Prostate gland (tissue), 2 donors: ENCODE results near the gene APPL2. TPM values are rescaled to one million over a fixed set of nuclear protein-coding genes. Genes with fewer than 3 reads are reported as not detected.
A peak's percentile ranks its signal among the peaks of the same experiment; 100 is the strongest.

Source experiments
- DNase-seq: peaks from one replicate; pipeline ENCODE4 v3.0.0-alpha.2; 2019; ENCODE audit warnings: low spot score
- H3K27ac ChIP-seq, 2 donors: fragments of 200-600 bp; sonication (generic); 2 replicates each; pipeline ENCODE4 v1.5.1; 2017 to 2019
- H3K27me3 ChIP-seq: fragments of 200-600 bp; sonication (generic); replicated peaks from 2 replicates; pipeline ENCODE4 v1.5.1; 2019; ENCODE audit not compliant: insufficient read depth
- H3K36me3 ChIP-seq, 2 donors: fragments of 200-600 bp; sonication (generic); 1 replicate in 1 of 2; 2 replicates in 1 of 2; pipeline versions ENCODE4 v1.5.1 to v1.8.1; 2017 to 2019
- H3K4me1 ChIP-seq: fragments of 200-600 bp; sonication (generic); replicated peaks from 2 replicates; pipeline ENCODE4 v1.5.1; 2019
- H3K4me3 ChIP-seq, 2 donors: fragments of 200-600 bp; sonication (generic); 2 replicates each; pipeline ENCODE4 v1.5.1; 2017 to 2019
- H3K9me3 ChIP-seq: fragments of 200-600 bp; sonication (generic); 2 replicates; pipeline ENCODE4 v1.5.1; 2017
- POLR2A ChIP-seq: fragments of 450-650 bp; IDR thresholded peaks from one replicate; pipeline ENCODE4 v1.6.1; 2016; ENCODE audit warnings: antibody characterized with exemption, mild to moderate bottlenecking
- POLR2AphosphoS5 ChIP-seq: sonication (generic); formaldehyde crosslinking; IDR thresholded peaks from one replicate; pipeline ENCODE4 v1.6.1; 2017; ENCODE audit warnings: antibody characterized with exemption
- WGBS: methylation state at CpG from one replicate; pipeline ENCODE4 v1.1.5; 2018; 5-methylcytosine and 5-hydroxymethylcytosine counted together
- intact Hi-C: fragments of 100-400 bp; cut with DNase I; formaldehyde crosslinking; loops from one replicate; pipeline ENCODE4 v1.14.2; 2022
- total RNA-seq, 2 donors: library from RNA; depleted of rRNA; stranded (reverse); fragments of >200 nt; gene quantifications; one replicate each; pipeline ENCODE4 v1.1.0, GENCODE V29; 2016
- TF ChIP-seq, protein P1 (sequence below), 4 experiments: fragments of 200-600 bp in 2 of 4; fragments of 450-650 bp in 2 of 4; sonication (generic) in 2 of 4; IDR thresholded peaks; 1 replicate in 3 of 4; 2 replicates in 1 of 4; pipeline ENCODE4 v1.5.1; 2016 to 2019; ENCODE audit warnings: antibody characterized with exemption in 4 of 4, mild to moderate bottlenecking in 2 of 4, moderate library complexity in 2 of 4

The APPL2 gene
- total RNA-seq, 2 donors from 2014 or later, result 72.0 to 110 TPM

DNA sequence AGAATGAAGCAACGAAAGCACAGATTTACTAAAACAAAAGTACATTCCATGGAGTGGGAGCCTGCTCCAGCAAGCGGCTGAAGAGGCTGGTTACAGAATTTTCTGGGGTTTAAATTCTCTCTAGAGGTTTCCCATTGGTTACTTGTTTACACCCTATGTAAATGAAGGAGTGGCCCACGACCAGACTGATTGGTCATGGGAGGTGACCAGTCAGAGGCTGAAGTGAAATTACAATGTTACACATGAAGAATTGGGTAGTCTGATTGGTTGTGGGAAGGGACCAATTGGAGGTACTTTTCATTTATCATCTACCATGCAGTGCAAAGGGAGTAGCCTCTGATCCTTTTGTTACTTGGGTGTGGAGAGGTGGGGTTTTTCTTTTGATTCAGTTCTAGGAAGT is 36.2 kb upstream of the APPL2 start:
- H3K27me3 ChIP-seq, result no peaks in the 10 kb centered on the region
- TF ChIP-seq, protein P1, sequence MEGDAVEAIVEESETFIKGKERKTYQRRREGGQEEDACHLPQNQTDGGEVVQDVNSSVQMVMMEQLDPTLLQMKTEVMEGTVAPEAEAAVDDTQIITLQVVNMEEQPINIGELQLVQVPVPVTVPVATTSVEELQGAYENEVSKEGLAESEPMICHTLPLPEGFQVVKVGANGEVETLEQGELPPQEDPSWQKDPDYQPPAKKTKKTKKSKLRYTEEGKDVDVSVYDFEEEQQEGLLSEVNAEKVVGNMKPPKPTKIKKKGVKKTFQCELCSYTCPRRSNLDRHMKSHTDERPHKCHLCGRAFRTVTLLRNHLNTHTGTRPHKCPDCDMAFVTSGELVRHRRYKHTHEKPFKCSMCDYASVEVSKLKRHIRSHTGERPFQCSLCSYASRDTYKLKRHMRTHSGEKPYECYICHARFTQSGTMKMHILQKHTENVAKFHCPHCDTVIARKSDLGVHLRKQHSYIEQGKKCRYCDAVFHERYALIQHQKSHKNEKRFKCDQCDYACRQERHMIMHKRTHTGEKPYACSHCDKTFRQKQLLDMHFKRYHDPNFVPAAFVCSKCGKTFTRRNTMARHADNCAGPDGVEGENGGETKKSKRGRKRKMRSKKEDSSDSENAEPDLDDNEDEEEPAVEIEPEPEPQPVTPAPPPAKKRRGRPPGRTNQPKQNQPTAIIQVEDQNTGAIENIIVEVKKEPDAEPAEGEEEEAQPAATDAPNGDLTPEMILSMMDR (IDR thresholded peaks at IDR 0.05), result no peak
- no peak for TF ChIP-seq POLR2AphosphoS5
- TF ChIP-seq POLR2A, result no peak
- no peaks in the 10 kb centered on the region for H3K36me3 ChIP-seq
- H3K27ac ChIP-seq, result no peak overlapping the region
- no peaks in the 10 kb centered on the region for H3K4me1 ChIP-seq
- WGBS, result 78% methylated on average over 3 of the region's 3 CpGs
- no peak for DNase-seq
- no peak overlapping the region for H3K4me3 ChIP-seq
- intact Hi-C loops, result no loop called here
- no peaks in the 10 kb centered on the region for H3K9me3 ChIP-seq

DNA sequence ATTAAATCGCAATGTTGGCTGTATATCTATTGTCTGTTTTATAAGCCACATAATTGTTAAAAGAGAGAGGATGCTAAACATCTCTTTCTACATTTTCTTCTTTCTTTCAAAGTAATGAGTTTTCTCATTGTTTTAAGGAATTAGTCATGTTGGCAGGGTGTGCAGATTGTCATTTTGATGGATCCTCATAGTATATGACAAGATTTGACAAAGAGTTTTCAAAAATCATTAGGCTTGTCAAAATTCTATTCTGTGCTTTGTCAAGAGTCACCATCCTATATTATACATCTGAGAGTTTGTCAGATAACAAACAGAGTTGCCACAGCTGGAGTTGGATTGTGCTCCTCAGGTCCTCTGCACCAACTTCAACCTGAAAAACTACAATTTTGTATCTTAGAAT is 35.4 kb upstream of the APPL2 start:
- no peaks in the 10 kb centered on the region for H3K9me3 ChIP-seq
- TF ChIP-seq, protein P1 (IDR thresholded peaks at IDR 0.05), result no peak
- TF ChIP-seq POLR2A (no peak), POLR2AphosphoS5 (no peak)
- 62% methylated on average over 1 of the region's 1 CpG for WGBS
- no peak overlapping the region for H3K4me3 ChIP-seq
- no peaks in the 10 kb centered on the region for H3K4me1 ChIP-seq
- intact Hi-C loops, result no loop called here
- no peak for DNase-seq
- no peaks in the 10 kb centered on the region for H3K27me3 ChIP-seq
- H3K36me3 ChIP-seq, result no peaks in the 10 kb centered on the region
- H3K27ac ChIP-seq, result no peak overlapping the region

DNA sequence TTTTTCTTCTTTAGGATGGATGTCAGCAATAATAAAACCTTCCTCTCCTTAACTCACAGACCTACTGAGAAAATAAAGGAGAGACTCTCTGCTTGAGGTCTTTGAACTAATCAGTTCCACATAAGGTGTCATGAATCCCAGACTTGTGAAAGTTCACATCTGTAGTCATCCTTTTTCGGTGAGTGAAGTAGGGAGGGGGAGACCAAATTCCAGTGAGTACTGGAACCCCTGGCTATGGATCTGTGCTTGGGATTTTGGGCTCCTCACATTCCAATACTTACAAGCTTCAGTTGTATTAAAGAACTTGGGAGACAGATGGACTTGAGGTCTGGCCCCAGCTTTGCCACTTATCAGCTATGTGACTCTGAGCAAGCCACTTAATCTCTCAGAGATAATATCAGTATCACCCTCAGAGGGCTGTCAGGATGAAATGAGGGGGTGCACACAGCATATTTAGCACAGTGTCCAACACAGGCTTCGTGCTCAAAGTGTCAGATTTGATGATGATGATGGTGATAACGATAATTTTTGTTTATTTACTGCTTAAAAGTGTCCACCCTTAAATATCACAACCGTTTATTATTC is 34.8 kb upstream of the APPL2 start:
- no peak for DNase-seq
- Histone ChIP-seq H3K4me3 (no peak overlapping the region), H3K27me3 (no peaks in the 10 kb centered on the region), H3K36me3 (no peaks in the 10 kb centered on the region), H3K9me3 (no peaks in the 10 kb centered on the region), H3K27ac (peak overlapping the region in 1 of 2 donors; percentile 25), H3K4me1 (no peaks in the 10 kb centered on the region)
- intact Hi-C loops, result no loop called here
- TF ChIP-seq POLR2A (no peak), POLR2AphosphoS5 (no peak)
- TF ChIP-seq, protein P1 (IDR thresholded peaks at IDR 0.05), result no peak
- 55% methylated on average over 4 of the region's 4 CpGs for WGBS

DNA sequence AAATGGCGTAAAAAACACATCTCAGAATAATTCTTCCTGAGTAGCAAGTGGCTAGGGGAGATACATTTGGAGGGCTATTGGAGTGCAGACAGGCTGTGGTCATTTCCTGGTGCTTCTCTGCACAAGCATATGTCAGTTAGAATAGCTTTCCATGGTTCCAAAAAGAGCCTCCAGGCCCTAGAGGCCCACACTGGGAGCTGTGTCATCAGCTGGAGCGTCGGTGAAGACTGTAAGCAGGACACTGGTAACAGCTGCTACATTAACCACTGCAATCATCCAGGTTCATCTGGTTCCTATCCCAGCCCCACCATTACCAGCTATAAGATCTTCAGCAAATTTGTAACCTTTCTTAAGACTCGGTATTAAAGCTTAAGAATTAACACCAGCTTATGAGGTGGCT is 31.7 kb upstream of the APPL2 start:
- 87% methylated on average over 4 of the region's 4 CpGs for WGBS
- TF ChIP-seq POLR2A (no peak), POLR2AphosphoS5 (no peak)
- TF ChIP-seq, protein P1 (IDR thresholded peaks at IDR 0.05), result no peak
- H3K9me3 ChIP-seq, result no peaks in the 10 kb centered on the region
- H3K4me1 ChIP-seq, result no peaks in the 10 kb centered on the region
- no peaks in the 10 kb centered on the region for H3K36me3 ChIP-seq
- no peak for DNase-seq
- H3K27me3 ChIP-seq, result no peaks in the 10 kb centered on the region
- H3K4me3 ChIP-seq, result no peak overlapping the region
- no peak overlapping the region for H3K27ac ChIP-seq
- intact Hi-C loops, result no loop called here

DNA sequence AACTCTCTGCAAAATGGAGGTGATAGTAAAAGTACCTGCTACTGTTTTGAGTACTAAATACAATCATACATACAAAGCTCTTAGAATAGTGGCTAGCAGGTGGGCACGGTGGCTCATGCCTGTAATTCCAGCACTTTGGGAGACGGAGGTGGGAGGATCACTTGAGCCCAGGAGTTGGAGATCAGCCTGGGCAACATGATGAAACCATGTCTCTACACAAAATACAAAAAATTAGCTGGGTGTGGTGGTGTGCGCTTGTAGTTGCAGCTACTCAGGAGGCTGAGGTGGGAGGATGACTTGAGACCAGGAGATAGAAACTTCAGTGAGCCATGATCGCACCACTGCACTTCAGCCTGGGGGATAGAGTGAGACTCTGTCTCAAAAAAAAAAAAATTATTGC is 28.8 kb upstream of the APPL2 start:
- no peak overlapping the region for H3K4me3 ChIP-seq
- H3K27ac ChIP-seq, result no peak overlapping the region
- H3K36me3 ChIP-seq, result no peaks in the 10 kb centered on the region
- TF ChIP-seq, protein P1 (IDR thresholded peaks at IDR 0.05), result no peak
- TF ChIP-seq POLR2AphosphoS5, result no peak
- TF ChIP-seq POLR2A, result no peak
- intact Hi-C loops, result no loop called here
- H3K9me3 ChIP-seq, result no peaks in the 10 kb centered on the region
- no peaks in the 10 kb centered on the region for H3K4me1 ChIP-seq
- DNase-seq, result no peak
- WGBS, result 94% methylated on average over 4 of the region's 4 CpGs
- no peaks in the 10 kb centered on the region for H3K27me3 ChIP-seq
